Uterus (tissue), 4 donors: Measurements from ENCODE around the gene SLC44A1. TPM values are rescaled to one million over a fixed set of nuclear protein-coding genes. Genes with fewer than 3 reads are reported as not detected.

Experiments
- DNase-seq, 2 donors: peaks; one replicate each; pipeline ENCODE4 v3.0.0-alpha.2; 2019 to 2020
- H3K27ac ChIP-seq, 2 donors: fragments of 200-600 bp; sonication (generic); 1 replicate in 1 of 2; 2 replicates in 1 of 2; pipeline ENCODE4 v1.5.1; 2016 to 2018
- H3K27me3 ChIP-seq, 2 donors: fragments of 200-600 bp; sonication (generic); one replicate each; pipeline ENCODE4 v1.5.1; 2018 to 2019; ENCODE audit warnings: control low read depth in 1 of 2
- H3K36me3 ChIP-seq, 2 donors: fragments of 200-600 bp; sonication (generic); one replicate each; pipeline ENCODE4 v1.5.1; 2019; ENCODE audit warnings: control low read depth in 1 of 2
- H3K4me1 ChIP-seq, 2 donors: fragments of 200-600 bp; sonication (generic); one replicate each; pipeline ENCODE4 v1.5.1; 2018 to 2019; ENCODE audit warnings: control low read depth in 1 of 2
- H3K4me3 ChIP-seq, 2 donors: fragments of 200-600 bp; sonication (generic); 1 replicate in 1 of 2; 2 replicates in 1 of 2; pipeline ENCODE4 v1.5.1; 2018 to 2019; ENCODE audit warnings: mild to moderate bottlenecking in 1 of 2
- H3K9me3 ChIP-seq, 2 donors: fragments of 200-600 bp; sonication (generic); one replicate each; pipeline ENCODE4 v1.5.1; 2019; ENCODE audit warnings: control low read depth in 1 of 2
- CTCF ChIP-seq, 4 experiments: fragments of 200-600 bp in 2 of 4; fragments of 450-650 bp in 2 of 4; sonication (generic) in 2 of 4; IDR thresholded peaks; one replicate each; pipeline ENCODE4 v1.5.1; 2016 to 2019; ENCODE audit warnings: antibody characterized with exemption in 4 of 4, mild to moderate bottlenecking in 2 of 4, moderate library complexity in 1 of 4
- POLR2A ChIP-seq, 2 donors: fragments of 450-650 bp; IDR thresholded peaks; one replicate each; pipeline ENCODE4 v1.6.1; 2016; ENCODE audit warnings: antibody characterized with exemption in 2 of 2, mild to moderate bottlenecking in 1 of 2, moderate library complexity in 1 of 2
- intact Hi-C: fragments of 100-400 bp; cut with DNase I; formaldehyde crosslinking; loops from one replicate; pipeline ENCODE4 v1.15.1; 2023; ENCODE audit warnings: low total_unique reads
- total RNA-seq, 4 donors: library from RNA; depleted of rRNA in 3 of 4; stranded (reverse); fragments of >200 nt in 3 of 4; gene quantifications; one replicate each; pipeline versions ENCODE4 v1.1.0 to v1.2.4, GENCODE V29; 2014 to 2023
- donor health status: DM: yes; HTN: yes; CAD: no.

Gene SLC44A1
- total RNA-seq, 4 donors from 2014 or later: 58.2 to 75.0 (median 63.0) TPM

DNA sequence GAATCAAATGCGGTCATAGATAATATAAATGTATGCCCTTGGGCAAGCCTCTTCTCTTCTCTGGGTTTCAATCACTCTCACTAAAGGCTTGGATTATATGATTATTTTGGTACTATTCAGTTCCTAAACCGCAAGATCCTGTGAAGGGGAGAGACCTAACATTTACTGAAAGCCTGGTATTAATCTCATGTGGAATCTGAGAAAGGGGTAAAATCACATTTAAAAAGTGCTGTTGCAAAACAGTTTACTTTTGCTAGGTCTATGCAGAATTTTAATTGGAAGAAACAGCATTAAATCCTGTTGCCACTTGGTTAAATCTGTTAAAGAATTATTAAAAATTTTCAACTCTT lies 50.7 kb downstream of the SLC44A1 start:
- intact Hi-C loops: no loop called here
- H3K36me3 ChIP-seq: no peaks in the 10 kb centered on the region
- no peak overlapping the region for H3K27ac ChIP-seq
- no peak for DNase-seq
- no peaks in the 10 kb centered on the region for H3K27me3 ChIP-seq
- no peaks in the 10 kb centered on the region for H3K9me3 ChIP-seq
- peaks cover 3 to 6% of the 10 kb centered on the region in 2 donors for H3K4me1 ChIP-seq
- no peak overlapping the region for H3K4me3 ChIP-seq
- TF ChIP-seq POLR2A (IDR thresholded peaks at IDR 0.05): no peak
- no peak for TF ChIP-seq CTCF (IDR thresholded peaks at IDR 0.05)

GRCh38 chr9:105295986-105296385 lies 51.5 kb downstream of the SLC44A1 start:
- DNase-seq: no peak
- Histone ChIP-seq H3K27ac (peak overlapping the region; percentile 14 to 43), H3K4me1 (peaks cover 3 to 6% of the 10 kb centered on the region in 2 donors), H3K9me3 (no peaks in the 10 kb centered on the region), H3K27me3 (no peaks in the 10 kb centered on the region), H3K4me3 (no peak overlapping the region), H3K36me3 (no peaks in the 10 kb centered on the region)
- intact Hi-C loops: no loop called here
- TF ChIP-seq POLR2A (IDR thresholded peaks at IDR 0.05) (no peak), CTCF (IDR thresholded peaks at IDR 0.05) (no peak)

DNA sequence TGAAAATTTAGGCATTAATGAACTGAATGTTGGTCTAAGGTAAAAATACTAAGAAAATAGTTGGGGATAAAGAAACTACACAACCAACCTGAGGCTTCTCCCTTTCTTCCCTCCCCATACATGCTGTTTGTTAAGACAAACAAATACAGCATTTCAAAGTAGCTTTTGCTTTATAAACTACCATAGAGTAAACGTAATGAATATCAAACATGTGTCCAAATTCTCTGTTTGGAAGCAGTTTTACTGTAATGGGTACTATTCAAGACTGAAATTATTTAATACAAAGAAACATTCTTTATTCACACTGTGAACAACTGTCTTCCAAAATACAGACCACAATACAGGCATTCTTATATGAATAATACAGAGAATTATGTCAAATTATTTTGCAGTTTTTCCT lies 52.0 kb downstream of the SLC44A1 start:
- no peak for TF ChIP-seq POLR2A (IDR thresholded peaks at IDR 0.05)
- no peak for TF ChIP-seq CTCF (IDR thresholded peaks at IDR 0.05)
- intact Hi-C loops: no loop called here
- H3K9me3 ChIP-seq: no peaks in the 10 kb centered on the region
- DNase-seq: no peak
- no peaks in the 10 kb centered on the region for H3K27me3 ChIP-seq
- no peak overlapping the region for H3K4me3 ChIP-seq
- no peaks in the 10 kb centered on the region for H3K36me3 ChIP-seq
- H3K27ac ChIP-seq: peak overlapping the region; percentile 14 to 43
- peaks cover 3 to 6% of the 10 kb centered on the region in 2 donors for H3K4me1 ChIP-seq

DNA sequence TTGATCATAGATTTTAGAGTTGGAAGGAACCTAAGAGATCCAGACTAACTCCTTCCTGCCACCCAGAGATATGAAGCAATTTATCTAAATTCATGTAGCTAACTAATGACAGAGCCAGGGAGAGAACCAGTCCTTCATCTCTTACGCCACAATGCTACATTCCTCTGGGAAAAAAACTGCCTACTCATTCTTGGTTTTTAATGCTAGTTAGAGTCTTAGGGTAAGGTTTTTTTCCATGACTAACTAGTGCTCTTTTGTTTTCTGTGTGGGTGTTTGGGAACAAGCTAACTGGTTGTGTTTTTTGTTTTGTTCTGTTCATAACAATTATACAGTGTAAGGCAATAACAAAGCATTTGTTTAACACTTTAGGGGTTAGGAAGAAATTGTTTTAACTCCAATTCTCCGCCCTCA lies 52.4 kb downstream of the SLC44A1 start:
- Histone ChIP-seq H3K9me3 (no peaks in the 10 kb centered on the region), H3K27me3 (no peaks in the 10 kb centered on the region), H3K36me3 (no peaks in the 10 kb centered on the region), H3K4me1 (peaks cover 3% of the 10 kb centered on the region in 2 donors), H3K4me3 (no peak overlapping the region), H3K27ac (peak overlapping the region; percentile 31 to 43)
- DNase-seq: no peak
- TF ChIP-seq POLR2A (IDR thresholded peaks at IDR 0.05) (no peak), CTCF (IDR thresholded peaks at IDR 0.05) (no peak)
- intact Hi-C loops: no loop called here

DNA sequence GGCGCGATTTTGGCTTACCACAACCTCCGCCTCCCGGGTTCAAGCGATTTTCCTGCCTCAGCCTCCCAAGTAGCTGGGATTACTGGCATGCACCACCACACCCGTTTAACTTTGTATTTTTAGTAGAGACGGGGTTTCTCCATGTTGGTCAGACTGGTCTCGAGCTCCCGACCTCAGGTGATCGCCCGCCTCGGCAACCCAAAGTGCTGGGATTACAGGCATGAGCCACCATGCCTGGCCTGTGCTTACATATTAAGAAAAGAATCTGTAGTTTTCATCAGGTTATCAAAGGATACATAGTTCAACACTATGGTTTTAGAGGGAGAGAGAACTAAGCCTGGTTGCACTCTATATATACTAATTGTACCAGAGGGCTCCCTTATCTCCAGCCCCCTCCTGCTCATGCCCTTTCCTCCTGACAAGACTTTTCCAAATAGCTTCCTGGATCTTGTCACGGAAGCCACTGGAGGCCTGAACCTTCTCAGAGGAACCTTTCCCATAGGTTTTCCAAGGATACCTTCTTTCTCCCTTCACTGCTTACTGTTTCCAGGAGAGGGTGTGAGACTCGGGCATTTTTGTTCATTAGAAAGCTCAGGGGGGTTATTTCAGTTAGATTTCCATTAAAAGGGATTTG lies 53.1 kb downstream of the SLC44A1 start:
- no peaks in the 10 kb centered on the region for H3K9me3 ChIP-seq
- no peak overlapping the region for H3K4me3 ChIP-seq
- H3K36me3 ChIP-seq: no peaks in the 10 kb centered on the region
- intact Hi-C loops: no loop called here
- H3K27me3 ChIP-seq: no peaks in the 10 kb centered on the region
- H3K4me1 ChIP-seq: peaks cover 0 to 3% of the 10 kb centered on the region in 2 donors
- peak overlapping the region; percentile 31 to 43 for H3K27ac ChIP-seq
- TF ChIP-seq CTCF (IDR thresholded peaks at IDR 0.05) (no peak), POLR2A (IDR thresholded peaks at IDR 0.05) (no peak)
- no peak for DNase-seq
